GM12878 (cell line): ENCODE results near the gene UMPS. TPM values are rescaled to one million over a fixed set of nuclear protein-coding genes. Genes with fewer than 3 reads are reported as not detected.

Experiments
- ATAC-seq: fragments of 200-7000 bp; cut with Tn5 transposase; 3 replicates; pipeline ENCODE4 v1.9.1; 2020; ENCODE audit warnings: mild to moderate bottlenecking, moderate library complexity
- BruUV-seq: library from RNA; stranded (reverse); fragments of 400-500 nt; replicated peaks from 2 replicates; lab custom pipeline; 2021; lab: Mats Ljungman, UMichigan
- CTCF ChIA-PET: fragments of 300-600 bp; sonication (Branson Sonifier 250); formaldehyde crosslinking; extraction: SDS; loops from one replicate; lab custom pipeline; 2021; ENCODE audit warnings: inconsistent platforms; lab: Yijun Ruan, JAX
- POLR2A ChIA-PET: fragments of 350-600 bp; formaldehyde crosslinking; extraction: SDS; loops from one replicate; lab custom pipeline; 2021; ENCODE audit warnings: inconsistent platforms; lab: Charles Lee
- RAD21 ChIA-PET: fragments of 300-600 bp; sonication (Branson Sonifier 250); formaldehyde crosslinking; loops from one replicate; lab custom pipeline; 2023; ENCODE audit warnings: antibody characterized with exemption; ENCODE audit not compliant: unreplicated experiment; lab: Charles Lee
- SMC1A ChIA-PET: fragments of 300-600 bp; sonication (Branson Sonifier 250); formaldehyde crosslinking; loops from one replicate; lab custom pipeline; 2023; ENCODE audit not compliant: unreplicated experiment, uncharacterized antibody; lab: Charles Lee
- DNase-seq: peaks from one replicate; pipeline ENCODE4 v3.0.0-alpha.2; 2011; ENCODE audit warnings: low read depth, low spot score
- FAIRE-seq: peaks from 3 replicates; lab custom pipeline; 2011; peaks lifted over from hg19 to GRCh38; lab: Jason Lieb, UNC
- H2AFZ ChIP-seq: 2 replicates; pipeline ENCODE4 v1.6.0; 2011; ENCODE audit warnings: low read depth, low read length, control low read depth; ENCODE audit not compliant: control insufficient read depth
- H3K27ac ChIP-seq: 2 replicates; pipeline ENCODE4 v1.5.1; 2011; ENCODE audit warnings: control low read depth; ENCODE audit not compliant: control insufficient read depth, insufficient read depth
- H3K27me3 ChIP-seq, 2 experiments: replicated peaks in 1 of 2; 2 replicates each; pipeline versions ENCODE4 v1.6.0 to v1.6.1; 2011; ENCODE audit warnings: low read length in 1 of 2; ENCODE audit not compliant: control insufficient read depth in 2 of 2, insufficient read depth in 2 of 2
- H3K36me3 ChIP-seq, 2 experiments: 2 replicates each; pipeline ENCODE4 v1.5.1; 2011; ENCODE audit warnings: low read length in 1 of 2; ENCODE audit not compliant: control insufficient read depth in 2 of 2, insufficient read depth in 2 of 2
- H3K4me1 ChIP-seq: 2 replicates; pipeline ENCODE4 v1.6.1; 2011; ENCODE audit warnings: mild to moderate bottlenecking, low read length, moderate library complexity, mixed read lengths; ENCODE audit not compliant: control insufficient read depth, insufficient read depth
- H3K4me2 ChIP-seq: 2 replicates; pipeline ENCODE4 v1.6.0; 2011; ENCODE audit warnings: control low read depth; ENCODE audit not compliant: control insufficient read depth, insufficient read depth
- H3K4me3 ChIP-seq: fragments of 200-600 bp; sonication (generic); 2 replicates; pipeline ENCODE4 v1.5.1; 2016
- H3K79me2 ChIP-seq: 2 replicates; pipeline ENCODE4 v1.6.0; 2011; ENCODE audit warnings: low read length; ENCODE audit not compliant: control insufficient read depth, insufficient read depth
- H3K9ac ChIP-seq: 2 replicates; pipeline ENCODE4 v1.8.0; 2011; ENCODE audit warnings: low read length, control low read depth, mixed read lengths; ENCODE audit not compliant: control insufficient read depth, insufficient read depth
- H3K9me3 ChIP-seq: replicated peaks from 3 replicates; pipeline ENCODE4 v1.5.1; 2011; ENCODE audit warnings: mild to moderate bottlenecking, low read length; ENCODE audit not compliant: control insufficient read depth, insufficient read depth
- H4K20me1 ChIP-seq: 2 replicates; pipeline ENCODE4 v1.6.0; 2011; ENCODE audit not compliant: control insufficient read depth, insufficient read depth
- ATF2 ChIP-seq: IDR thresholded peaks from 2 replicates; pipeline ENCODE4 v1.6.1; 2012; ENCODE audit warnings: low read length, inconsistent platforms
- ATF7 ChIP-seq: fragments of 450-650 bp; IDR thresholded peaks from 2 replicates; pipeline ENCODE4 v1.6.1; 2016; ENCODE audit warnings: low read depth, mild to moderate bottlenecking
- CEBPB ChIP-seq, 2 experiments: fragments of 150-350 bp in 1 of 2; IDR thresholded peaks; 2 replicates each; pipeline ENCODE4 v1.6.1; 2012 to 2014; ENCODE audit warnings: low read depth in 2 of 2, low read length in 2 of 2, borderline replicate concordance in 1 of 2, inconsistent platforms in 1 of 2
- EZH2 ChIP-seq: IDR thresholded peaks from 2 replicates; pipeline ENCODE4 v1.6.1; 2012; ENCODE audit warnings: low read depth, mild to moderate bottlenecking, control low read depth, inconsistent platforms, low read length, borderline replicate concordance; ENCODE audit not compliant: control insufficient read depth
- FOXM1 ChIP-seq: IDR thresholded peaks from 2 replicates; pipeline ENCODE4 v1.6.1; 2012; ENCODE audit warnings: low read depth, mild to moderate bottlenecking, inconsistent platforms, low read length, moderate library complexity
- NR2C1 ChIP-seq: fragments of 450-650 bp; IDR thresholded peaks from 2 replicates; pipeline ENCODE4 v1.6.1; 2017; ENCODE audit warnings: antibody characterized with exemption, mild to moderate bottlenecking, moderate library complexity
- PRDM15 ChIP-seq: fragments of 450-650 bp; formaldehyde crosslinking; IDR thresholded peaks from 2 replicates; pipeline ENCODE4 v1.4.0; 2020; ENCODE audit warnings: mild to moderate bottlenecking, moderate library complexity
- SUPT20H ChIP-seq: IDR thresholded peaks from 2 replicates; pipeline ENCODE4 v1.6.1; 2011; ENCODE audit warnings: low read depth, mild to moderate bottlenecking, low read length, moderate library complexity, borderline replicate concordance; ENCODE audit not compliant: control insufficient read depth
- ZNF217 ChIP-seq: fragments of 450-650 bp; IDR thresholded peaks from 2 replicates; pipeline ENCODE4 v1.6.1; 2017; ENCODE audit warnings: antibody characterized with exemption, mild to moderate bottlenecking
- ZNF384 ChIP-seq: IDR thresholded peaks from 2 replicates; pipeline ENCODE4 v1.6.1; 2012; ENCODE audit warnings: low read depth, mild to moderate bottlenecking, low read length, improper control_type of control experiment, borderline replicate concordance
- ZNF622 ChIP-seq: fragments of 450-650 bp; IDR thresholded peaks from 2 replicates; pipeline ENCODE4 v1.6.1; 2017; ENCODE audit warnings: mild to moderate bottlenecking, inconsistent platforms
- WGBS: methylation state at CpG from one replicate; pipeline ENCODE4 v1.1.6; 2016; ENCODE audit warnings: low lambda C conversion rate; ENCODE audit not compliant: insufficient replicate concordance, insufficient coverage; ENCODE audit errors: missing lambda C conversion rate; 5-methylcytosine and 5-hydroxymethylcytosine counted together
- in situ Hi-C: fragments of 300-500 bp; cut with MboI; formaldehyde crosslinking; loops from 9 replicates; pipeline ENCODE4 v1.14.3; 2018; ENCODE audit warnings: mixed read lengths
- intact Hi-C: fragments of 100-400 bp; cut with micrococcal nuclease; formaldehyde crosslinking; loops from one replicate; pipeline ENCODE4 v1.14.2; 2022; ENCODE audit not compliant: unreplicated experiment
- polyA plus RNA-seq, 11 experiments: library from polyadenylated mRNA; depleted of rRNA in 4 of 11; unstranded in 6 of 11; stranded (reverse) in 5 of 11; fragments of >200 nt; fragmentation: Nextera tagmentation in 4 of 11; fragmentation: Illumina TruSeq in 1 of 11; extraction: Ambion mirVana in 4 of 11; extraction: Trizol in 1 of 11; gene quantifications; 1 replicate in 1 of 11; 2 replicates in 10 of 11; pipeline versions ENCODE4 v1.2.1 to v1.2.3, GENCODE V29; 2011 to 2016; ENCODE audit warnings: inconsistent platforms in 2 of 11, missing spikeins in 2 of 11, low read depth in 1 of 11
- total RNA-seq, 4 experiments: library from RNA; depleted of rRNA in 3 of 4; stranded (reverse); fragments of >200 nt in 3 of 4; fragmentation: Illumina TruSeq in 1 of 4; extraction: Trizol in 1 of 4; gene quantifications; 2 replicates each; pipeline versions ENCODE4 v1.2.1 to v1.2.3, GENCODE V29; 2013 to 2021

UMPS gene
- total and polyA plus RNA-seq, 10 of the 15 experiments (the other 5 are each of a cell fraction or from before 2014, with no cell fraction given): 30.6 to 82.8 (median 49.5) TPM

DNA sequence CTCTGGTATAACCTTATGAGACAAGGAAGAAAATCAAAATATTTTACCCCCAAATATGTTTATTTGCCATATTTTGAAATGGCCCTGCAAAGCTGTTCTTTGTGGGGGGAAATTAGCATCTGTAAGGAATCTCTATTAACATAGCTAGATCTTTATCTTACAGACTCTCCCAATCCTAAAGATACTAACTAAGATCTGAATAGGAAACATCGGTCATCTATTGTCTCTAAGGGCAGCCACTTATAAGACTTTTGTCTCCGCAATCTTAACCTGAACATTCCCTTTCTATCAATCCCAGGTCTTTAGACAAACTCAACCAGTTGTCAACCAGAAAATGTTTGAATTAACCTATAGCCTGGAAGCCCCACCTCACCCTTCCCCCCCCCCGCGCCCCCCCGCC, 21.2 kb downstream of the UMPS start:
- no peak overlapping the region for H3K27ac ChIP-seq
- BruUV-seq: no TSS peak
- intact Hi-C loops: no loop called here
- H2AFZ ChIP-seq: no peak overlapping the region
- H3K9ac ChIP-seq: no peak overlapping the region
- FAIRE-seq: no peak
- H3K79me2 ChIP-seq: no peaks in the 10 kb centered on the region
- no peaks in the 10 kb centered on the region for H4K20me1 ChIP-seq
- ChIA-PET SMC1A (interaction anchor here (1.1 kb wide), 1 partner anchor 61 kb away, joined by 4 read pairs; no protein-coding TSS in a partner anchor), POLR2A (no interaction called here), RAD21 (no interaction called here), CTCF (interaction anchor here (1.6 kb wide), 1 partner anchor 9 kb away, joined by 7 read pairs; no protein-coding TSS in a partner anchor)
- H3K36me3 ChIP-seq: no peaks in the 10 kb centered on the region; a peak in 1 of 4 replicates
- no peak overlapping the region for H3K4me2 ChIP-seq
- no peak for TF ChIP-seq ZNF622
- TF ChIP-seq SUPT20H: no peak
- no peak for TF ChIP-seq ZNF384
- TF ChIP-seq EZH2: no peak
- TF ChIP-seq CEBPB (IDR thresholded peaks at IDR 0.05; ENCODE audit: borderline replicate concordance in 1 of 2, low read depth in 2 of 2, low read length in 2 of 2): no peak
- TF ChIP-seq FOXM1: no peak
- TF ChIP-seq NR2C1: no peak
- no peak for TF ChIP-seq ZNF217
- TF ChIP-seq ATF7: no peak
- no peak for TF ChIP-seq PRDM15 (CRISPR knock-in tag)
- no peak for TF ChIP-seq ATF2
- in situ Hi-C loops: no loop called here
- H3K9me3 ChIP-seq: no peaks in the 10 kb centered on the region
- WGBS: 74% methylated on average over 4 of the region's 5 CpGs
- H3K4me1 ChIP-seq: no peaks in the 10 kb centered on the region
- DNase-seq: no peak
- no peaks in the 10 kb centered on the region for H3K27me3 ChIP-seq
- no peak overlapping the region for H3K4me3 ChIP-seq
- no peak for ATAC-seq
